HEK293T (cell line): Measurements from ENCODE around the gene MED27.

Experiments used
- BHLHE40 ChIP-seq: fragments of 450-650 bp; IDR thresholded peaks from 2 replicates; pipeline ENCODE4 v1.6.1; 2016; ENCODE audit warnings: mild to moderate bottlenecking, moderate library complexity, borderline replicate concordance
- CTBP1 ChIP-seq: fragments of 450-650 bp; IDR thresholded peaks from 2 replicates; pipeline ENCODE4 v1.6.1; 2016; ENCODE audit warnings: borderline replicate concordance
- ELF4 ChIP-seq: fragments of 450-650 bp; IDR thresholded peaks from 2 replicates; pipeline ENCODE4 v1.6.1; 2017; ENCODE audit warnings: antibody characterized with exemption
- FOXA1 ChIP-seq: fragments of 450-650 bp; IDR thresholded peaks from 2 replicates; pipeline ENCODE4 v1.6.1; 2016; ENCODE audit warnings: mild to moderate bottlenecking
- FOXK2 ChIP-seq: fragments of 450-650 bp; IDR thresholded peaks from 2 replicates; pipeline ENCODE4 v1.6.1; 2016; ENCODE audit warnings: mild to moderate bottlenecking
- FOXM1 ChIP-seq: fragments of 450-650 bp; IDR thresholded peaks from 2 replicates; pipeline ENCODE4 v1.6.1; 2017; ENCODE audit warnings: mild to moderate bottlenecking, borderline replicate concordance
- L3MBTL2 ChIP-seq: fragments of 450-650 bp; conservative IDR thresholded peaks from 2 replicates; pipeline ENCODE4 v1.6.1; 2016; ENCODE audit warnings: mild to moderate bottlenecking
- NFRKB ChIP-seq: fragments of 450-650 bp; IDR thresholded peaks from 2 replicates; pipeline ENCODE4 v1.6.1; 2016; ENCODE audit warnings: mild to moderate bottlenecking, moderate library complexity
- SP1 ChIP-seq: fragments of 450-650 bp; IDR thresholded peaks from 2 replicates; pipeline ENCODE4 v1.6.1; 2017
- TARDBP ChIP-seq: fragments of 450-650 bp; IDR thresholded peaks from 2 replicates; pipeline ENCODE4 v1.6.1; 2016
- TF ChIP-seq, protein P1 (sequence below): fragments of 450-650 bp; IDR thresholded peaks from 2 replicates; pipeline ENCODE4 v1.6.1; 2016

DNA sequence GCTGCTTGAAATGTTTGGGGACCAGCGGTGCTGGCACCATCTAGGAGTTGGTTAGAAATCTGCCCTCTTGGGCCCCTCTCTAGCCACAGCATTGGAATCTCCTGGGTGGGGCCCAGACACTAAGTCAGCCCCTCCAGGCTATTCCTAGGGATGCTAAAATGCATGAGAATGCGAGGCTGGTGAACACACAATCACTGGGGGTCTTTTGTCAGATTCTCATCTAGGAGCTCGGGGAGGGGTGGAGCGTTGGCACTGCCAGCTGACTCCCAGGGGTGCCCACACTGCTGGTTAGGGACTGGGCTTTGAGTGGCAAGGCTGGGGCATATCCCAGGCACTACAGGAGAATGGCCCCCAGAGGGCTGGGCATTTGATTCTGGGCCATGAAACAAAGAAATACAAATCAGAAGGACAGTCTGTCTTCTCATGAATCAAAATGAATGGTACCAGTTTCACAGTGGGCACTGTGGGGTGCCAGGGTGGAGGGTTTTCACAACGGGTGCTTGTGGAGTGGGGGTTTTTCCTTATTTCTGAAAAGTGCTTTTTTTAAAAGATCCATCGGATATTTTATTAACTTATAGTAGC, 212.0 kb downstream of the MED27 start:
- TF ChIP-seq L3MBTL2 (no peak), NFRKB (no peak), FOXK2 (no peak), FOXM1 (no peak), FOXA1 (no peak), ELF4 (no peak), SP1 (no peak), TARDBP (no peak), CTBP1 (no peak), BHLHE40 (no peak)
- TF ChIP-seq, protein P1, sequence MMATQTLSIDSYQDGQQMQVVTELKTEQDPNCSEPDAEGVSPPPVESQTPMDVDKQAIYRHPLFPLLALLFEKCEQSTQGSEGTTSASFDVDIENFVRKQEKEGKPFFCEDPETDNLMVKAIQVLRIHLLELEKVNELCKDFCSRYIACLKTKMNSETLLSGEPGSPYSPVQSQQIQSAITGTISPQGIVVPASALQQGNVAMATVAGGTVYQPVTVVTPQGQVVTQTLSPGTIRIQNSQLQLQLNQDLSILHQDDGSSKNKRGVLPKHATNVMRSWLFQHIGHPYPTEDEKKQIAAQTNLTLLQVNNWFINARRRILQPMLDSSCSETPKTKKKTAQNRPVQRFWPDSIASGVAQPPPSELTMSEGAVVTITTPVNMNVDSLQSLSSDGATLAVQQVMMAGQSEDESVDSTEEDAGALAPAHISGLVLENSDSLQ = no peak
